HepG2 (cell line): ENCODE results near the gene GPR152. TPM values are rescaled to one million over a fixed set of nuclear protein-coding genes. Genes with fewer than 3 reads are reported as not detected.

Source experiments
- ATAC-seq: fragments of 200-7000 bp; cut with Tn5 transposase; 3 replicates; pipeline ENCODE4 v1.9.1; 2020; ENCODE audit warnings: mild to moderate bottlenecking, moderate library complexity
- BruUV-seq: library from RNA; stranded (reverse); fragments of 400-500 nt; replicated peaks from 2 replicates; lab custom pipeline; 2021; lab: Mats Ljungman, UMichigan
- CTCF ChIA-PET: fragments of 300-600 bp; formaldehyde crosslinking; extraction: SDS; loops from one replicate; lab custom pipeline; 2021; ENCODE audit warnings: low total read pairs, inconsistent platforms, low intra/inter-chr PET ratio; lab: Yijun Ruan, JAX
- POLR2A ChIA-PET: fragments of 350-600 bp; sonication (Branson Sonifier 250); formaldehyde crosslinking; loops from one replicate; lab custom pipeline; 2020; ENCODE audit warnings: antibody characterized with exemption, inconsistent platforms; lab: Yijun Ruan, JAX
- DNase-seq: peaks from one replicate; pipeline ENCODE4 v3.0.0-alpha.2; 2015; ENCODE audit warnings: low spot score
- FAIRE-seq: peaks from 3 replicates; lab custom pipeline; 2011; peaks lifted over from hg19 to GRCh38; lab: Jason Lieb, UNC
- H2AFZ ChIP-seq: one replicate; pipeline ENCODE4 v1.6.1; 2011; ENCODE audit warnings: low read length, inconsistent platforms
- H3K27ac ChIP-seq: fragments of 300-600 bp; 3 replicates; pipeline ENCODE4 v1.8.0; 2011; ENCODE audit warnings: mixed run types, mild to moderate bottlenecking, mixed read lengths, low read length, inconsistent platforms; ENCODE audit not compliant: insufficient read depth; ENCODE audit errors: extremely low read length
- H3K27me3 ChIP-seq, 2 experiments: fragments of 200-600 bp in 1 of 2; 2 replicates in 1 of 2; 3 replicates in 1 of 2; pipeline versions ENCODE4 v1.6.0 to v1.8.0; 2011; ENCODE audit warnings: low read length in 2 of 2, mild to moderate bottlenecking in 2 of 2, moderate library complexity in 2 of 2, inconsistent platforms in 1 of 2; ENCODE audit not compliant: insufficient read depth in 2 of 2, control insufficient read depth in 1 of 2
- H3K36me3 ChIP-seq, 2 experiments: fragments of 200-600 bp in 1 of 2; replicated peaks in 1 of 2; 2 replicates in 1 of 2; 3 replicates in 1 of 2; pipeline versions ENCODE4 v1.5.1 to v1.8.0; 2011; ENCODE audit warnings: low read length in 2 of 2, inconsistent platforms in 1 of 2; ENCODE audit not compliant: insufficient read depth in 2 of 2, control insufficient read depth in 1 of 2
- H3K4me1 ChIP-seq: 2 replicates; pipeline ENCODE4 v1.5.1; 2012; ENCODE audit warnings: low read length, inconsistent platforms; ENCODE audit not compliant: insufficient read depth
- H3K4me2 ChIP-seq: 2 replicates; pipeline ENCODE4 v1.6.0; 2011; ENCODE audit warnings: low read depth, low read length, inconsistent platforms
- H3K4me3 ChIP-seq, 3 experiments: fragments of 200-600 bp in 1 of 3; sonication (generic), shearing (Covaris generic) in 1 of 3; replicated peaks in 1 of 3; 2 replicates each; pipeline ENCODE4 v1.5.1; 2011 to 2016; ENCODE audit warnings: low read length in 3 of 3, inconsistent platforms in 2 of 3, low read depth in 2 of 3, mild to moderate bottlenecking in 2 of 3, control low read depth in 1 of 3, mixed read lengths in 1 of 3; ENCODE audit not compliant: insufficient read depth in 1 of 3
- H3K79me2 ChIP-seq: one replicate; pipeline ENCODE4 v1.6.1; 2011; ENCODE audit warnings: low read length, inconsistent platforms; ENCODE audit not compliant: insufficient read depth
- H3K9ac ChIP-seq: 2 replicates; pipeline ENCODE4 v1.6.0; 2011; ENCODE audit warnings: mild to moderate bottlenecking, low read depth, low read length, inconsistent platforms; ENCODE audit not compliant: insufficient read depth
- H3K9me3 ChIP-seq: 2 replicates; pipeline ENCODE4 v1.5.1; 2012; ENCODE audit warnings: mild to moderate bottlenecking, low read length
- H4K20me1 ChIP-seq: 2 replicates; pipeline ENCODE4 v1.6.0; 2011; ENCODE audit warnings: inconsistent platforms, mild to moderate bottlenecking, low read length, moderate library complexity; ENCODE audit not compliant: insufficient read depth
- BCL6 ChIP-seq: IDR thresholded peaks from 2 replicates; pipeline ENCODE4 v1.6.1; 2016; ENCODE audit warnings: missing genetic modification reagents, missing compliant biosample characterization
- DNMT1 ChIP-seq: sonication (generic); formaldehyde crosslinking; IDR thresholded peaks from 2 replicates; pipeline ENCODE4 v1.5.1; 2020; ENCODE audit warnings: mild to moderate bottlenecking, missing genetic modification reagents
- ESRRA ChIP-seq: sonication (generic); formaldehyde crosslinking; IDR thresholded peaks from 2 replicates; pipeline ENCODE4 v1.5.1; 2020; ENCODE audit warnings: mild to moderate bottlenecking, low read depth, missing genetic modification reagents
- HNF4A ChIP-seq: sonication (generic); formaldehyde crosslinking; IDR thresholded peaks from 2 replicates; pipeline ENCODE4 v1.4.0; 2020; ENCODE audit warnings: missing genetic modification reagents
- HNRNPH1 ChIP-seq: fragments of 200-400 bp; formaldehyde crosslinking; optimal IDR thresholded peaks from 2 replicates; pipeline ENCODE3; 2017; ENCODE audit warnings: mild to moderate bottlenecking, low read depth, low read length
- MEIS2 ChIP-seq: sonication (generic); formaldehyde crosslinking; IDR thresholded peaks from 2 replicates; pipeline ENCODE4 v1.9.0; 2021; ENCODE audit warnings: mild to moderate bottlenecking, missing genetic modification reagents
- MYC ChIP-seq: sonication (generic); formaldehyde crosslinking; IDR thresholded peaks from 2 replicates; pipeline ENCODE4 v1.9.0; 2021; ENCODE audit warnings: missing genetic modification reagents, borderline replicate concordance
- NCOR1 ChIP-seq: fragments of 200-600 bp; sonication (generic); IDR thresholded peaks from 2 replicates; pipeline ENCODE4 v1.7.0; 2017; ENCODE audit warnings: antibody characterized with exemption, low read length, borderline replicate concordance
- NR2C2 ChIP-seq: sonication (generic); formaldehyde crosslinking; IDR thresholded peaks from 2 replicates; pipeline ENCODE4 v1.4.0; 2020; ENCODE audit warnings: missing genetic modification reagents, mild to moderate bottlenecking, moderate library complexity, borderline replicate concordance
- NR2F1 ChIP-seq, 2 experiments: fragments of 450-650 bp in 1 of 2; formaldehyde crosslinking in 1 of 2; IDR thresholded peaks; 2 replicates each; pipeline versions ENCODE4 v1.5.0 to v1.6.1; 2016 to 2020; ENCODE audit warnings: mild to moderate bottlenecking in 1 of 2, missing compliant biosample characterization in 1 of 2, missing genetic modification reagents in 1 of 2, moderate library complexity in 1 of 2
- NR2F2 ChIP-seq: IDR thresholded peaks from 2 replicates; pipeline ENCODE4 v1.6.1; 2012; ENCODE audit warnings: low read depth, inconsistent platforms, borderline replicate concordance
- RARA ChIP-seq: IDR thresholded peaks from 2 replicates; pipeline ENCODE4 v1.6.1; 2016; ENCODE audit warnings: missing genetic modification reagents, missing compliant biosample characterization
- RXRA ChIP-seq: sonication (generic); formaldehyde crosslinking; IDR thresholded peaks from 2 replicates; pipeline ENCODE4 v1.5.1; 2020; ENCODE audit warnings: missing genetic modification reagents
- RXRB ChIP-seq: IDR thresholded peaks from 2 replicates; pipeline ENCODE4 v1.6.1; 2016; ENCODE audit warnings: borderline replicate concordance, missing genetic modification reagents, missing compliant biosample characterization
- SP2 ChIP-seq: sonication (generic); formaldehyde crosslinking; IDR thresholded peaks from 2 replicates; pipeline ENCODE4 v1.5.1; 2020; ENCODE audit warnings: mild to moderate bottlenecking, missing genetic modification reagents
- UBTF ChIP-seq: sonication (generic); formaldehyde crosslinking; IDR thresholded peaks from 2 replicates; pipeline ENCODE4 v1.4.0; 2020; ENCODE audit warnings: mild to moderate bottlenecking, missing genetic modification reagents
- WGBS: methylation state at CpG from one replicate; pipeline ENCODE4 v1.1.6; 2017; ENCODE audit warnings: low lambda C conversion rate; 5-methylcytosine and 5-hydroxymethylcytosine counted together
- in situ Hi-C: cut with HindIII; loops from 2 replicates; pipeline ENCODE4 v1.10.0; 2017; ENCODE audit warnings: low pct_unique_long_range_greater_than_20kb; ENCODE audit not compliant: extremely low pct_ligation_motif_present
- intact Hi-C: fragments of 100-400 bp; cut with micrococcal nuclease; formaldehyde crosslinking; loops from one replicate; pipeline ENCODE4 v1.10.0; 2022; ENCODE audit not compliant: unreplicated experiment
- polyA plus RNA-seq, 8 experiments: library from polyadenylated mRNA; depleted of rRNA in 3 of 8; stranded (reverse) in 7 of 8; unstranded in 1 of 8; fragments of >200 nt; fragmentation: Illumina TruSeq in 4 of 8; extraction: Trizol in 4 of 8; gene quantifications; 2 replicates each; pipeline versions ENCODE4 v1.2.1 to v1.2.3, GENCODE V29; 2011 to 2016; ENCODE audit warnings: low read depth in 4 of 8, missing spikeins in 1 of 8, mixed read lengths in 1 of 8; ENCODE audit not compliant: insufficient read depth in 1 of 8
- total RNA-seq, 5 experiments: library from RNA; depleted of rRNA; stranded (reverse); fragments of >200 nt; fragmentation: Illumina TruSeq; extraction: Trizol; gene quantifications; 2 replicates each; pipeline ENCODE4 v1.2.3, GENCODE V29; 2016; ENCODE audit warnings: low read depth in 1 of 5

Gene GPR152
- total and polyA plus RNA-seq, 2 of the 13 experiments (the other 11 are each of a cell fraction or from before 2014, with no cell fraction given), result not detected

- in situ Hi-C loops, result no loop called here
- Histone ChIP-seq H3K4me2 (no peak overlapping the region), H3K9me3 (no peaks in the 10 kb centered on the region), H3K4me1 (peaks cover 68% of the 10 kb centered on the region), H3K36me3 (no peaks in the 10 kb centered on the region), H4K20me1 (no peaks in the 10 kb centered on the region), H3K27me3 (peaks cover 2 to 14% of the 10 kb centered on the region in 2 experiments; a peak in 3 of 5 replicates), H2AFZ (no peak overlapping the region), H3K79me2 (no peaks in the 10 kb centered on the region), H3K4me3 (no peak overlapping the region), H3K9ac (no peak overlapping the region), H3K27ac (no peak overlapping the region)
- no peak for FAIRE-seq
- TF ChIP-seq MYC (CRISPR knock-in tag) (peak; percentile 21; the same call in 1 of the 2 replicates), RXRA (CRISPR knock-in tag) (0 out of 2 replicates have a peak, but pooled peaks have one; percentile 16), HNRNPH1 (no peak)
- no peak for ATAC-seq
- BruUV-seq, result no TSS peak
- POLR2A ChIA-PET, result interaction anchor here (1.5 to 2.2 kb wide), 2 partner anchors 14 to 62 kb away, joined by 6 to 8 read pairs; no protein-coding TSS in a partner anchor
- intact Hi-C loops, result no loop called here
- WGBS, result 52% methylated on average over 7 of the region's 18 CpGs
- CTCF ChIA-PET, result no interaction called here
- no peak for DNase-seq
Measured at GRCh38 chr11:67406420-67406968, 46.0 kb downstream of the GPR152 start.

GRCh38 chr11:67405688-67406339 is 46.7 kb downstream of the GPR152 start:
- H2AFZ ChIP-seq, result no peak overlapping the region
- ChIA-PET CTCF (no interaction called here), POLR2A (interaction anchor here (6.2 kb wide), 1 partner anchor 14 kb away, joined by 78 read pairs; no protein-coding TSS in a partner anchor)
- no peak overlapping the region for H3K9ac ChIP-seq
- H3K36me3 ChIP-seq, result no peaks in the 10 kb centered on the region
- peaks cover 2 to 7% of the 10 kb centered on the region in 2 experiments; a peak in 1 of 5 replicates for H3K27me3 ChIP-seq
- no CpG with 5 or more reads among the region's 9 CpGs for WGBS
- peaks cover 61% of the 10 kb centered on the region for H3K4me1 ChIP-seq
- no peaks in the 10 kb centered on the region for H3K9me3 ChIP-seq
- peaks cover 5% of the 10 kb centered on the region for H3K79me2 ChIP-seq
- no peak overlapping the region for H3K27ac ChIP-seq
- no peak overlapping the region for H3K4me2 ChIP-seq
- ATAC-seq (no peak), DNase-seq (no peak), FAIRE-seq (no peak)
- in situ Hi-C loops, result no loop called here
- no peaks in the 10 kb centered on the region for H4K20me1 ChIP-seq
- BruUV-seq, result no TSS peak
- intact Hi-C loops, result no loop called here
- no peak overlapping the region for H3K4me3 ChIP-seq
- TF ChIP-seq UBTF, result no peak
- TF ChIP-seq BCL6 (CRISPR knock-in tag), result peak; percentile 86
- peak; percentile 47 for TF ChIP-seq HNF4A
- TF ChIP-seq NCOR1, result 0 out of 2 replicates have a peak, but pooled peaks have one; percentile 31
- TF ChIP-seq ESRRA (CRISPR knock-in tag), result peak; percentile 89
- TF ChIP-seq NR2F1 (CRISPR knock-in tag; IDR thresholded peaks at IDR 0.05), result peak in 1 of 2 experiments; percentile 69; a peak in 2 of 4 replicates
- TF ChIP-seq RXRB (CRISPR knock-in tag), result 0 out of 2 replicates have a peak, but pooled peaks have one; percentile 28
- no peak for TF ChIP-seq DNMT1 (CRISPR knock-in tag)
- no peak for TF ChIP-seq MEIS2 (CRISPR knock-in tag)
- peak; percentile 59 for TF ChIP-seq NR2C2
- 0 out of 2 replicates have a peak, but pooled peaks have one; percentile 61 for TF ChIP-seq NR2F2
- no peak for TF ChIP-seq SP2 (CRISPR knock-in tag)
- peak; percentile 79 for TF ChIP-seq RARA (CRISPR knock-in tag)
